RKO (cell line): ENCODE data around the gene TMEM100.

Source experiments
- DNase-seq: peaks from one replicate; pipeline ENCODE4 v3.0.0-alpha.2; 2016; ENCODE audit warnings: low spot score

Gene TMEM100

DNA sequence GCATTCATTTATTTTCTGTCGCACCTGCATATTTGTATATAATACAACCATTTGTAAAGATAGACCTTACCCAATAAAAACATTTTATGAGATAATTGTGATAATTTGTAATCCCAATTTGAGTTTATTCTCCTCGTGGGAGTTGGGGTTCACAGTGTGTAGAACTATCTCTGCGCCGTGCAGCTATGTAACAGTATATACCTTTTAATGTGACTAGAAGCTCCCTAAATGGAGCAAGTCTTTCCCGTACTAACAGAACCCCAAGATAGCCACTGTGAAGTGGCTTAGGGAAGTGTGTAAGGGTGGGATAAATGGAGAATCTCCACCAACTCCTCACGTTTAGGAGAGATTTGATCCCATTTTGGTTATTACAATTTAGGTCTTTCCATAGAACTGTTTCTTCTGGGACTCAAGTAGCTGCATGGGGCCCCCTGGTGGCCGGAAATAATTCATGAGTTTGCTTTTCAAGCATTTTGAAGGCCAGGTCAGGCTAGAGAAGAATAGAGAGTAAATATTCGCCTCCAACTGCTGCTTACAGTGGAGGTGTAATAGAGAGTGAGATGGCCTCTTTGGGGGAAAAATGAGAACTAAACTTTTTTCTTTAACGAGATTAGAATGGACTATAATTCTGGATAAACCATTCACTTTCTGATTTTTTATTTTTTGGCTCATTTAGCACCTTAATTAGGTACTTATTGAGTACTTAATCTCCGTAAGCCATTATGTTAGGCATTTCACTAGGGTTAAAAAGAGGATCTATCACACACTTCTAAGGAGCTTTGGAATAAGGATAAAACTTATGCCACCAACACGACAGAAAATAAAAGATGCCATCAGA is 4.5 kb downstream of the TMEM100 start:
- peak; percentile 70 for DNase-seq

DNA sequence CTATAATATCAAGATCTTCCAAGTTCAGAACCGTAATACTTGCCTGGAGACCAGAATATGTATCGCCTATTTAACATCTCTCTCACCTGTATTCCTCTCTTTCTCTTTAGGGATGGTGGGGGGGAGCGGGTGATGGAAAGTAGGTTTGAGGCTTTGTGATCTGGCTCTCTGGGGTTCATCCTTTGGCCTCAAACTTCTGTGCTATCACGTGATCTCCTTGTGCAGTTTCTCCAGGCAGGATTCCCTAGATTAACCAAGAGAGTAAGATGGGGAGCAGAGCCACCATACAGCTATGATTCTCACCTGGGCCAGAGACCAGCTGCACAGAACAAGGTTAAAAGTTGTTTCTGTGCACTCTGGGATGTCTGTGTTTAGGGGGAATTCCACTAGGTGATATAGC is 5.2 kb downstream of the TMEM100 start:
- no peak for DNase-seq

DNA sequence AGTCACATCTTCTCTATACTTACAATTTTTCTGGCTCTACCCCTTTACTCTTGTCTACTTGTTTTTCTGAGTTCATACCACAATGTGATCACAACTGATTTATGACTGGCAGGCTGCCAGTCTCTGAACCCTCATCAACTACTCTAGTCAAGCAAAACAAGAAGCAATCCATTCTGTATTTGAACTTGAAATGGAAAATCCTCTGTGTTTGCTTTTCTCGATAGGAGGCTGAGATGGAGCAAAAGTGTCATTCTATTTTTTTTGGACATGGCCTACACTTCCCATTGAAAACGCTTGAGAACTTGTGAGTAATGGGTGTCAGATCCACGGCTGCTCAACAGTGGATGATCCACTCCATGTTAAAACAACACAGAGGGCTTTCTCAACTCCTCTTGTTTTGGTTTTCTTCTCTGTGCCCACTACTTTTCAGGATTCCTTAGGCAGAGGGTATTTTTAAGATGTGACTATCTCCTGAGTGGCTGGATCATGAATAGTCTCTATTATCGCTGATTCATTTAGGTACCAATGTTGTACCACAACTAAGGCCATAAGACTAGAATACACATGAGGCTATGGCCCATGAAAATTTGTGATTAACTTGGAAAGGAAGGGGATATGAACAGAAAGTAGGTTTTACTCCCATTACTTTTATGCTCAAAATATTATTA is 11.7 kb downstream of the TMEM100 start:
- DNase-seq, result no peak

DNA sequence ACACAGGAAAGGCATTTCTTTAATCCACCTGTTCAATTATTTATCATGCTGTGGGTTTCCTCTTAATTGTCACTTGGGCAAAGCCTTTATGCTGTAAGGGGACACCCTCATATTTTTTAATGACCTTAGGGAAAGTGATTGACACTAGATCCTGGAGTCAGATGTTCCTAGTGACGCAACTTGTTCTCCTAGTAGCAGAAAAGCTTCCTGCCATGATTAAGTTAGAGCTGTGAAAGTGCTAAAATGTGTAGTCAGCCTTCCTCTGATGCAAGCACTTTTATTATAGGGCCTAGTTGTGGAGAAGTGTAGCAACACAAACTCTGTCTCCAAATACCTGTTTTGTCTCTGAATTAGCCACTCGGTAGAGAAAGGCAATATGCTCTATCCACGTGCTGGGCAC is 12.3 kb downstream of the TMEM100 start:
- DNase-seq, result no peak

DNA sequence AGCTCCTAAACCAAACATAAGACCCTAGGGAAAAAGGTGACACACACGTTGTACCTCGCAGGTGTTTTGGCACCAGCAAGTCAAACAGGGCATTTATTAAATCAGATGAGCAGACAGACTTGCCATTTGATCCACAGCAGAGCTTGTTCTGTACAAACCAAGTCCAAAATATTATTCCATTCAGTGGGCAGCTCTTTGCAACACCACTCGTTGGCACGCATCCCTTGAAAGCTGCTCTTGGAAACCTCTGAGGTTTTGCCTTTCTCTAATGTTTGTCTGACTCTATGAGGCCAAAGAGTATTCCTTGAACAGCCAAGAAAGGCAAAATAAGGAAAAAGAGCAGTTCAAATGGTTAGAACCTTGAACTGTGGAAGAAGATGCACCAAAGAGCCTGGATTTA is 12.7 kb downstream of the TMEM100 start:
- no peak for DNase-seq

DNA sequence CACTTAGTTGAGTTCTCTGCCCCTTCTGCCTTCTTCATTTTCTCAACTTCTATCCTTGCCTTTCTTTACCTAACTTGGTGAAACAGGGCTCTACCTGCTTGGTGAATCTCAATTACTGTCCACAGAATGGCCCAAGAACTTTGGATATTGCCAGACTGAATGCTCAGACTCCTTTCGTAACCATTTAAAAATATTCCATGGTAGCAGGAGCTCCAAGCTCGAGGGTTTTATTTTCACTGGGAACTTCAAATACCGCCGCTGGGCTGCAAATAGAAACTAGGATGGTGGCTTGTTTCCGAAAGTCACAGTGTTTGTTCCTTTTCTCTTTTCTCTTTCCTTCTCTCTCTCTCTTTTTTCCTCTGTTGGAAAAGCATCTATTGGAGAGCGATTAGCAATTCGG is 13.2 kb downstream of the TMEM100 start:
- no peak for DNase-seq

DNA sequence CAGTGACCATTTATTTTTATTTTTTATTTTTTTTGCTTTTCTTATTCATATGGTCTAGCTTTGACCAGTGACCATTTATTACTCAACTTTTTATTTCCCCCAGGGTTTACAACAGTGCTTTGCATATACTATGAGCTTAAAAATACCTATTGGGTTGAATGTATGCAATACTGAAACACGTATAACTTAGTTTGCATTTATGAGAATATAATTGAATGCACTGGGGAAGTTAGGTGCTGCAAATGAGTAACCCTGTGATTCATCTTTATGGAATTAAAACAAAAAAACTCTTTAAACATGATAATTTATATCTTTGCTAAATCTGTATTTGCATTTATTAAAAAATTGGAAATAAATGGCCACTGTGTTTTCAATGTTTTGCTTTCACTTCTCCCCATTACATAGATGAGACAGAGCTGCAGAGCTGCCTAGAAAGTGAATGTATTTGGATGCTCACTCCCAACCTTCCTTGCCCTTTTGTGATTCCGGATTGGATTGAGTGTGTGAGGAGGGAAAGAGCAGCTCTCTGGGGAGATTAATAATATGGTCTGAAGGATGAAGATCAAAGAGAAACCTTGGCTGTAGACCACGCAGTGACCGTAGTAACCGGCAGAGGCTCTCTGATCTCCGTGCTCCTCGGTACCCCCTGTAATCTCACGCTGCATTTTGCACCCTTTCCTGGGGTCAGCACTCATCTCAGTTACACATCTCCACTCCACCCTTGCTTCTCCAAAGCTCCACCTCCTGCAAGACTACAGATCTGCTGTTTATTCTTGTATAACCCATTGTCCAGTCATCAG is 14.3 kb downstream of the TMEM100 start:
- DNase-seq, result no peak

DNA sequence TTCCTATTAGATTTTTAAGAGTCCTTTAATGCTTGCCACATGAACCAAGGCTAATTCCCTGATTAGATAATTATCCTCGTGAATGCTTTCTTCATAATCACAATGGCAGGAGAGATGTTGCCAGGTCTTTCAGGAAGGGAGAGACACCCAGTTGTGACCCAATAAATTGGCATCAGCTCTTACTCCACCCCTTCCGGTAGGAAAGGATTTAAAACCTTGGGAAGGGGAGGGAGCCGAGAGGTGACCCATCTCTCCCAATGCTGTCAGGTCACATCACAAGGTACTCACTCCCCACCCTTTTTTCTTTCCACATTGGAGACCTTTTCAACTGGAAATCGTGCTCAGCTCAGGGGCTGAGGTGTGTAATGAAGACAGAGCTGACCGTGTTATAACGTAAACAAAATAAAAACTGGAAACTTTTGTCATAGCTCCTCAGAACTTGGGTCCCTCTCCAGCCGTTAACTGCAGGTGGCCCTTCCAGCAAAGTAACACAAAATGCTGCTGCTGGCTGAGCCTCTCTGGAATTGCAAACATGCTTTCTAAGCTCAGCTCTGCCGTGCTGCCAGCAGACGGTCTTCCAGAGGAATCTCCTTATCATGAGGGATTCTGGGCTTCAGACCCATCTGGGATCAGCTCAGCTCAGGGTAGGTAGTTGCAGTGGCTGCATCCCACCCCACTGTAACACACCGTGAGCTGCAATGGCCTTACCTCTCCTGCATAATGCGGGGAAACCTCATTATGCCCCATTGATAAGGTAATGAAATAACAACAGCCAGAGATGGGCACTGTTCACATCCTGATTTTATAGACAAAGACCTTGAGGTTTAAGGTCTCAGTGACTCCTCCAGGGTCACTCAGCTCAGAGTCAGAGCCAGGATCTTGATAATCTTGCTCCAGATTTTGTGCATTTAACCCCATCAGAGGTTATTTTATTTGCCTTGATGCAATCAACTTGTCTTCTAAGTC is 15.6 kb downstream of the TMEM100 start:
- no peak for DNase-seq

DNA sequence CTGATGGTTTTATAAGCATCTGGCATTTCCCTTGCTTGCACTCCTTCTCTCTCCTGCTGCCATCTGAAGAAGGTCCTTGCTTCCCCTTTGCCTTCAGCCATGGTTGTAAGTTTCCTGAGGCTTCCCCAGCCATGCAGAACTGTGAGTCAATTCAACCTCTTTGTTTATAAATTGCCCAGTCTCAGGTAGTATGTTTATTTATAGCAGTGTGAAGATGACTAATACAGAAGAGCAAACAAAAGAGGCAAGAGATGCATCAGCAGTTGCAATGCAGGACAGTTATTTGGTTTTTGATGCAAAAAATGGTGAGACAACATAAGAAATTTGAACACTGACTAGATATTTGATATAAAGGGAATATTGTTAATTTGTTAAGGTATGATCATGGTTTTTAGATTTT is 16.8 kb downstream of the TMEM100 start:
- DNase-seq, result no peak

DNA sequence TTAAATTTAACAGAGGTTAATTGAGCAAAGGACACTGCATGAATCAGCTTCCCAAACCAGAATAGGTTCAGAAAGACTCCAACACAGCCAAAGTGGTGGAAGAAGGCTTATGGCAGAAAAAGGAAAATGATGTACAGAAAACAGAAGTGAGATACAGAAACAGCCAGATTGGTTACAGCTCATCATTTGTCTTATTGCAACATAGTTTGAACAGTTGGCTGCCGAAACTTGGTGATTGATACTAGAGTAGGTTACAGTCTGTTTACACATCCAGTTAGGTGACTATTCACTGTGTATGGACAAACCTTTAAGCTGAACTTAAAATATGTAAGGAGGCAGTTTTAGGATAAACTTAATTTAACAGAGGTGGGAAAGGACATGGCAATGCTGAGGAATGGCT is 18.3 kb downstream of the TMEM100 start:
- no peak for DNase-seq

DNA sequence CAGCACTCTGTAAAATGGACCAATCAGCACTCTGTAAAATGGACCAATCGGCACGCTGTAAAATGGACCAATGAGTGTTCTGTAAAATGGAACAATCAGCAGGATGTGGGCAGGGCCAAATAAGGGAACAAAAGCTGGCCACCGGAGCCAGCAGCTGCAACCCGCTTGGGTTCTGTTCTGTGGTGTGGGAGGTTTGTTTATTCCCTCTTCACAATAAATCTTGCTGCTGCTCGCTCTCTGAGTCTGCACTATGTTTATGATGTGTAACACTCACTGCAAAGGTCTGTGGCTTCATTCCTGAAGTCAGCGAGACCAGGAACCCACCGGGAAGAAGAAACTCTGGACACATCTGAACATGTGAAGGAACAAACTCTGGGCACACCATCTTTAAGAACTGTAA is 20.5 kb downstream of the TMEM100 start:
- DNase-seq, result no peak

DNA sequence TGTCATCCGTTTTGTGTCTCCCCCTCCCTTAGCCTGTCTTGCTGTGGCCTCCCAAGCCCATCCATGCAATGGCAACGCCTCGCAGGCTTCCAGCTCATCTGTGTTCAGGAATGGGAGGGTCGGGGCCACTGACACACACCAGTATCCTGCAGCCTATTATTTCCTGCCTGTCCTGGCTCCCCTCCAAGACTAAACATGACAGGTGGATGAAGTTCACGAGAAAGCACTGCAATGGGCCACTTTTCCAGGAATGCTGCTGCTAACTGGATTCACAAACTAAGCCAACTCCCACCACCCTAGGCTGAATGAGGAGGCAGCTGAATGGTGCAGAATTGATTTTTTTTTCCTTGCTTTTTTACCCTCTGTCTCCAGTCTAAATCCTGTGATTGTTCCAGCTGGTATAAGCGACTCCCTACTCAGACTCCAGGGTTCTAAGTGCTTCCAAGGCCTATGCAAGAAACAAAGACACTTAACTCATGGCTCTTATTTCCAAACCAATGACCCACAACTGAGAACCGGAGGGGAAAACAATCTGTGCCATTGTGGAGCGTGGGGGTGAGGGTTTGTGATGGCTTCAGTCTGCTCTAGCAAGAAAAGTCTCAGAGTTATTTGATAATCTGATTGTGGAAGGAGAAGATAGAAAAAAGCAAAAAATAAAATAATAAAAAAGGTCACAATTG is 23.3 kb downstream of the TMEM100 start:
- no peak for DNase-seq

DNA sequence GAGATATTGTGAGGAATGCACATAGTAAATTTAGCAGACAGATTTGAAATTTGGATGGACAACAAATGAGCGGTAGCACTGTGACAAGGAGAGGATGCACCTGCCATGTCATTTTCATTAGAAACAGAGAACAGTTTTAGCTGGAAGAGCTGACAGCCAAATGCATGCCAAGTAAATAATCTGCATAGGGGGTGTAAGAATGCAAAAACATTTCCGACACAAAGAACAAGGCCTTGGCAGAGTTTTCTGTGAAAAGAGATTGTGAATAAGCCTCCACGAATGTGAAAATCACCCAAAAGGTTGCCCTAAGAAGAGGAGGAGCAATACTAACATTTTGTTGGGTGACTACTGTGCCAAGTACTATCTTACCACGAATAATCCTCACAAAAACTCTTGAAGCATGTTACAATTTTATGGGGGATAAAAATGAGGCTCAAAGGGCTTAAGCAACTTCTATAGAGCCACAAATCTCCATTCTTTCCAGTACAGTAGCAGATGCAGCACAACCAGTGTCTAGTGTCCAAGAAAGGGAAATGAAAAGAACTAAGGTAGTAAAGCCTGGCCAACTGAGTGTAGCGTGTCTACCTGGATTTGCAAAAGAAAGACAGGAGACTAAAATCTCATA is 28.3 kb downstream of the TMEM100 start:
- no peak for DNase-seq

DNA sequence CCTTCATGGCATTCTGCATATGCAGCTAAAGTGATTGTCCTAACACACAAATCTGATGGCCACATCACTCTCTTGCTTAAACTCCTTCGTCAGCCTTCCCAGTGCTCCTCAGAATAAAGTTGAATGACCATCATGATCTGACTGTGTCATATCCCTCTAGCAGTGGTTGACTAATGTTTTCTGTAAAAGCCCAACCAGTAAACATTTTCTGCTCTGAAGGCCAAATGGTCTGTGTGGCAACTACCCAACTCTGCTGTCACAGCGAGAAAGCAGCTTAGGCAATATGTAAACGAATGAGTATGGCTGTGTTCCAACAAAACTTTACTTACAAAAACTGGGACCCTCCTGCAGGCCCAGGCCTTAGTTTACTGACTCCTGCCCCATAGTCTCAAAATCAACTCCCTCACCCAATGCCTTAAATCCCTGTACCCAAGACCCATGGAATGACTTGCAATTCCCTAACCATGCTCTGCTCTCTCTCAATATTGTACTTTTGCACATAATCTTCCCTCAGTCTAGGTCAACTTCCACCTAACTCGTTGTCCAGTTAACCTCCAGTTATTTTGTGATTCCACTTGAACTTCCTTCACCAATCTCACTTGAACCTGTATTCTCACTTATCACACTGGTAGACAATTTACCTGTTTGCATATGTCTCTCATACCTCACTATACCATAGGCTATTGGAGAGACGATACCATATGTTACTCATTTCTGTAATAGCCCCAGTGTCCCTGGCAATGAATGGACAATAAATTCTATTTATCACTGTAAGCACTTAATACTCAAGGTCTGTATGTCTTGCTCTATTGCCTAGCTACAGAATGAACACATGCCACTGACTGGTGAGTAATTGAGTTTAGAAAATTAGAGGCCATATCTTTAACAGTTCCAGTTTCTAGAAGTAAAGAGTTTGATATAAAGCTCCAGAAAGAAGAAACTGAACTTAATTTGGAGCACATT is 29.1 kb downstream of the TMEM100 start:
- DNase-seq, result no peak

DNA sequence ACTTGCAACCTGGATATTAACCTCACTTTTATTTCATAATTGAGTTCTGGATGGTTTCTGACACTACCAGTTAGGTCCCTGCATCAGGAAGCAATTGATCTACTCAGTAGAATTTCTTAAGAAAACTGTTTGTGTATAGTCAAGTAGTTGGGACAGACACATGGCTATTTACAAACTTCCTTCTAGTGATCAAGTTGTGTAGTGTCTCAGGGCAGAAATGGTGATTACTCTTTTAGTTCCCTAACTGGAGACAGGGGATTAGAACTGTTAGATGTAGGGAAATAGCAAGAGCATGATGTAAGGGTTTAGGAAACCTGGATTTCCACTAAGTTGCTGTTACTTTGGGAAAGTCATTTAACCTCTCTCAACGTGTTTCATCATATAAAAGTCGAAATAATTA is 30.4 kb downstream of the TMEM100 start:
- DNase-seq, result no peak

DNA sequence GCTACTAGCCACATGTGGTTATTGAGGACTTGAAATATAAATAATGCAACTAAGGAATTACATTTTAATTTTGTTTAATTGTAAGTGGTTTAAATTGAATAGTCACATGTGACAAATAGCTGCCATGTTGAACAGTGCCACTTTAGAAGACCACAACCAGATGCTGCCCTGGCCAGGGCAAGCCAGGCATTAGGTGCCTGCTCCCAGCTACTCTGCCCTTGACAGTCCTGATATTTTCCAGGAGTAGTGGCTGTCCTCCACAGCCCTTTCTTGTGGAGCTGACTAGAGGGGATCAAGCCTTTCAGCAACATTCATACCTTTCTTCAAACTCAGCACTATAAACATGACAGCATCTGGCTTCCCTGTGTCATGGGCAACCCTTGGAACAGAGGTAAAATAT is 31.0 kb downstream of the TMEM100 start:
- DNase-seq, result no peak

DNA sequence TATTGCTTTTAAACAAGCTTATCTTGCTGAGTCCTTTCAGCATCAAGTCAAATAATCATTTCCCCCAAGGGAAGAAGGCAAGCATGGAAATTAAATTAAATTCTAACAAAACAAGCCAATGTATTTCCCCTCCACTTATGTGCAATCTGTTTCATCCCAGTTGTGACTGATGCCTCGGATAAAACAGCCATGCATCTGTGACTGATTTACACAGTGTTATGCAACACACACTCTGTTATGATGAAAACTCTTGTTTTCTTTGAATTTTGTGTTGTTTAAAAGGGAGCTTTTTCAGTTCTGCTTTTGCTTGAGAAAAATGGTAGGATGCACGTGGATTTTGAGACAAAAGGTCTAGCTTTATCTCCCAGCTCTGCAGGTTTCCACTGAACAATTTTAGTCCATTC is 32.6 kb downstream of the TMEM100 start:
- no peak for DNase-seq

DNA sequence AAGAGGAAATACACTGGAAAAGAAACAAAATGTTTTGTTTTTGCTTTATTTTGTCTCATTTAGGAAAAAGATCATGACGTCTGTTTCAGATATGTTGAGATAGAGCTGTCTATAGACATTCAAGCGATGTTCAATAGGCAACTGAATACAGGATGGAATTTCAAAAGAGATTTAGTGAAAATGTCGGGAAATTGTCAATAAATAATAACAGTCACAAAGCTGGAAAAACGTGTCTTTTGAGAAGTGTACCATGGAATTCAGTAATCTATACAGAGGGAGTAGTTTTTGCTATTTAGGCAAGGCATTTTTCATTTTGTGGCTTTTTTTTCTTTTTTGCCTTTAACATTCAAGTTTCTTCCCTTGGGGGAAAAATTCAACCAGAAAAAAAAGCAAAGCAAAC is 33.0 kb downstream of the TMEM100 start:
- no peak for DNase-seq

DNA sequence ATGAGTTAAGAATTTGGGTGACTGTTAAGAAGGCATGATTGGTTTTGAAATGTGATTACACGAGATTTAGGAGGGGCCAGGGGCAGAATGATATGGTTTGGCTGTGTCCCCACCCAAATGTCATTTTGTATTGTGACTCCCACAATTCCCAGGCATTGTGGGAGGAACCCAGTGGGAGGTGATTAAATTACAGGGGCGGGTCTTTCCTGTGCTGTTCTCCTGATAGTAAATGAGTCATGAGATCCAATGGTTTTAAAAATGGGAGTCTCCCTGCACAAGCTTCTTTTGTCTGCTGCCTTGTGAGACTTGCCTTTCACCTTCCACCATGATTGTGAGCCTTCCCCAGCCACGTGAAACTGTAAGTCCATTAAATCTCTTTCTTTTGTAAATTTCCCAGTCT is 34.6 kb downstream of the TMEM100 start:
- no peak for DNase-seq

DNA sequence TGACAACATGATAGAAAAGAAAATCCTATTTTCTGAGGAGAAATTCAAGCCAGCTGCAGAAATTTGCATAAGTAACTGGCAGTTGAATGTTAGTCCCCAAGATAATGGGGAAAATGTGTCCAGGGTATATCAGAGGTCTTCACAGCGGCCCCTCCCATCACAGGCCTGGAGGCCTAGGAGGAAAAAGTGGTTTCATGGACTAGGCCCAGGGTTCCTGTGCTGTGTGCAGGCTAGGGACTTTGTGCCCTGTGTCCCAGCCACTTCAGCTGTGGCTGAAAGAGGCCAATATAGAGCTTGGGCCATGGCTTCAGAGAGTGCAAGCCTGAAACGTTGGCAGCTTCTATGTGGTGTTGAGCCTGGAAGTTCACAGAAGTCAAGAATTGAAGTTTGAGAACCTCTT is 35.6 kb downstream of the TMEM100 start:
- no peak for DNase-seq
